ENCODE results near the gene SKI. TPM values are rescaled to one million over a fixed set of nuclear protein-coding genes. Genes with fewer than 3 reads are reported as not detected.
"Not testable (repeated sequence)": the region's sequence is repeated elsewhere in the genome, so short reads cannot be mapped to it uniquely, and the experiment has no call there.

The SKI gene
- total RNA-seq, 1 experiment from 2014 or later: 3.3 TPM

DNA sequence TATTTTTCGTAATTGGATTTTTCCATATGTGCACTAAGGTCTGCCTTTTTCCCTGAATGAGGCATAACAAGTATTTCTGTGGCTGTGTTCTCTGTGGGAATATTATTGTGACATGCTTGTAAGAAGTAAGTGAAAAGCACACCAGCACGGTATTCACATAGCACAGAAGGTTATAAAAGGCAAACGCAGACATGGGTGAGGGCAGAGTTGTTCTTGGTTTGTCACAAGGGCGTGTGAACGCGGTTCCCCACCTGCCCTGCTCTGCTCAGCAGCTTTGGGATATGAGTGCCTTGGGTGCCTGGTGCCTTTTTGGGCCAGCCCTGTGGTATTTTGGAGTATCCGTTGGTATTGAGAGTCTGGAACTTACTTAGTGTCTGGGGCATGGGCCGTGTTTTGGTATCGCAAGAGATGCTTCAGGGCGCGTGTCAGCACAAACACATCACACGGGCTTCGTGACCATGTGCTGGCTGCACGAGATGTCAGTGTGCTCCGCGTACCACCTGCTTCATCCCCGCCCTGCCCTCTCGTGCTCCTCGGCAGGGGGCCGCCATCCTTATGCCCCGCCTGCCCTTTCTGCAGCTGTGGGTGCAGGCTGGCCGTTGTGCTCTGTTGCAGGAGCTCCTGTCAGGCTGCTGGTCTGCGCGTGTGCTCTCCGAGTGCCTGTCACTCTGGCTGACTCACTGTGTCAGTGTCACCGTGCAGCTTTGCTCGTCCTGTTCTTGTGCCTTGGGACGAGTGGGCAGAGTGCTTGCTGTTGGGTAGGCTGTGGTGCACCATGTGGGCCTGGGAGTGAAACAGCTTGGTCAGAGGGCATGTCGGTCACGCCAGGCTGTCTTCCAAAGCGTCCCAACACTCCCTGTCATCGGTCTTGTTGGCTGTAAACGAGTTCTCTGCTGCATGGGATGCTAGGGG lies 15.0 kb downstream of the SKI start:
- no peak for DNase-seq (ENCODE audit: low spot score)

DNA sequence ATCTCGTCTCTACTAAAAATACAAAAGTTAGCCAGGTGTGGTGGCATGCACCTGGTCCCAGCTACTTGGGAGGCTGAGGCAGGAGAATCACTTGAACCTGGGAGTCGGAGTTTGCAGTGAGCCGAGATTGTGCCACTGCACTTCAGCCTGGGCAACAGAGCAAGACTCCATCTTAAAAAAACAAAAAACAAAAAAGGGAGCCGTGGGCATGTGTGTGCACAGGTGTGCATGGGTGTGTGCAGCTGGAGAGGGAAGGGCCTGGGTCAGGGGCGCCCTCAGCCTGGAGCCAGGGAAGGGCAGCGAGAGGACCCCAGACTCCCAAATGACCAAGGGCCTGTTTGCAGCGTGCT lies 18.9 kb downstream of the SKI start:
- DNase-seq (ENCODE audit: low spot score): not testable (repeated sequence)

DNA sequence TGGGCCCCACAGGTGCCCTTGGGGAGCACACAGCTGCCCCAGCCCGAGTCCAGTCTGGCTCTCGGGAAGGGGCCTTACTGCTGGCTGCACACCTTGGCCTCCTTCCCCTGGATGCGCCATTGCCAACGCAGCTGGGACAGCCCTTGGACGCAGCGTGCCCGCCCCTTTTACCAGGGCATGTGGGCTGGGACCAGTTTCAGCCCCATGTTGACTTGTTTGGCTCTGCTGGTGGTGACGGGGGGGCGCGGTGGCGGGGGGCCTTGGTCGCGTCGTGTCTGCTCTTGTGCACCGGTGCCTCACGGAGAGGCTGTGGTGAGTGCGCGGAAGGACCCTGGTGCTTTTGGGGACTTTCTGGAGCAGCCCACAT lies 19.6 kb downstream of the SKI start:
- DNase-seq (ENCODE audit: low spot score): no peak

DNA sequence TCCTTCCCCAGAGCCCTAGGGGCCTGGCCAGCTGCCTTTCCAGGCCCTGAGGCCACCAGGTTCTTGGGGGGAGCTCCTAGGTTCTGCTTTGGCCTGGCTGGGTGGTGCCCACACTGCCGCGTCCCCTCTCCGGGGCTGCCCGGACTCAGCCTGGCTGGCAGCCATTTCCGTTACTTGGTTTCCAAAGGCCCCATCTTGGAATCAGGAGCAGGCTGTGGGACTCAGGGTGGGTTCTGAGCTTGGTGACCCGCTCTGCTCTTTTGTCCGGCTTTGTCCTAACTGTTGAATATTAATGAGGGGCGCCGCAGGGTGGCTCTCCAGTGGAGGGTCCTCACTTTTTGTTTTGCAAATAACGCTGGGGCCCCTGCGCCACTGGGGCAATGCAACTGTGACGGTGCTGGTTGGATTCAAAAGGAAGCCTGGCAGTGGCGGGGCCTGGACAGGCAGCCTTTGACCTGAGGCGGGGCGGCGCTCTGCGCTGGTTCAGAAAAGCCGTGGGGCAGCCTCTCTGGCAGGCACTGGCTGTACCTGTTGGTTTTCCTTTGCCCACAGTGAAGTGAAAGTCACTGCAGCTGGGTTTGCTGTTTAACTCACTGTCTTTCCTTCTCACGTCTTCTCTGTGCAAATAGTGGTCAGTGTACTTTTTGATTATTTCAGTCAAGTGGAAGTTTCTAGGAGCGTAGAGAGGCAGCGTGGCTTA lies 20.2 kb downstream of the SKI start:
- no peak for DNase-seq (ENCODE audit: low spot score)

DNA sequence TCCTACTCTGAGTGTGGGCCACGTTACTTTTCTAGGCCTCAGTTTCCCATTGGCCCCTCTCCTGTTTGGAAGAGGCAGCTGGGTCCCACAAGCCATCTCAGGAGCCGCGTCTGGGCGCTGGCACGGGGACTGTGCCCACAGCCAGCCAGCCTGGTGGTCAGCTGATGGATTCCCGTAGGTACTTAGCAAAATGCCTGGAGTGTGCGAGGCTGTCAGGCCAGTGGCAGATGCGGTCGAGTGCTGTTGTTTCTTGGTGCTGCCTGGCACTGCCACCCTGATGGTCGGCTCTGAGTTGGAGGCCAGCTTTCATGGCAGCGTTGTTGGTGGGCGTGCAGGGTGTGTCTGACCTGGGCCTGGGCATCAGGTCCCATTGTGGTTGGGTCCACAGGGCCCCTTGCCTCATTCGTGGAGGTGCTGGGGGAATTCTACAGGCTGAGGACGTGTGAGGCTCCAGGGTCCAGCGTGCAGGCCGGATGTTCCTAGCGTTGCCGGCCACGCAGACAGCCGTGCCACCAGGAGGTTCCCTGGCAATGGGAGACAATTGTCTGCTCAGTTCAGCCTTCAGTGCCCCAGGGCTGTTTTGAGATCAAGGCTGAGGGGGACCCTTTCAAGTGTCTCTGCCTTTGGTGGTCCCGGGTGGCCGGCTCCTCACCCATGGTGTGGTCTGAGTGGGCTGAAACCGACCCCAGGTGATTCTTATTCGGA lies 20.9 kb downstream of the SKI start:
- DNase-seq (ENCODE audit: low spot score): no peak

DNA sequence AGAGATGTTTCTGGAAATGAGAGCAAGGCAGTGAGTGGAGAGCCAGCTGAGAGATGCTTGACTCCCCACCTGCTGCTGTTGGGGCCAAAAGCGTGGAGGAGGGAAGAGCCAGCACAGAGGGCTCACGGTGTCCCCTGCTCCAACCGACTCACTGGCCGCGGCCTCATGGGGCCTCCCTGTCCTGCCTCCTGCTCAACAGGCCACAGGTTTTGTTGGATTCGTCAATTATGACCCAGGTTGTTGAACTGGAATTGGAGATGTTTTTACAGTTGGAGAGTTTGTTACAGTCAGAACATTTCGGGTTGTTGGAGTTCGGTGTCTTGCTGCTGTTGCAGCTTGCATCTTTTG lies 21.4 kb downstream of the SKI start:
- no peak for DNase-seq (ENCODE audit: low spot score)

DNA sequence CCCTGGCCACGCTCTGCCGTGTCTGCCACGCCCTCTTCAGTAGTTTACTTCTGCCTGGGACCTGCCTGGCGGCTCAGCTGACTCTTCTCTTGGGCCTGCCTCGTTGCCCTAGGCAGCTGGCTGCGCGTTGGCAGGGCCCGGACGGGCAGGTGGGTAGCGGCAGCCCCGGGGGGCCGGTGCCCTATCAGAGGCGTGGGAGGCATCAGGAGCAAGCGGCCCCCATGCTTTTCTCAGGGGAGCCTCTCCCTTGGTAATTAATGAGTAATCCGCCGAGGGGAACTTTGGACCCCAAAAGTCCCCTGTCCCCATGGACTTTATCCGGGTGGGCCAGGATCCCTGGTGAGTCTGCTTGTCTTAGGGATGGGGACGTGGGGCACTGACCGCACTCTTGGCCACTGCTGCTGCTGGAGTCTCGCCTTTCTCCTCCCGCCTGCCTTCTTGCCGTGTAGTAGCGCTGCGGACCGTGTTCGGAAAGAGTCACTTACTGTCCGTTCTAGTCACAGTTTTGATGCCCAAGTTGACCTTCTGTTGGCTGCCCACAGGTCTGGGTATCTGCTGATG lies 22.7 kb downstream of the SKI start:
- DNase-seq (ENCODE audit: low spot score): no peak

DNA sequence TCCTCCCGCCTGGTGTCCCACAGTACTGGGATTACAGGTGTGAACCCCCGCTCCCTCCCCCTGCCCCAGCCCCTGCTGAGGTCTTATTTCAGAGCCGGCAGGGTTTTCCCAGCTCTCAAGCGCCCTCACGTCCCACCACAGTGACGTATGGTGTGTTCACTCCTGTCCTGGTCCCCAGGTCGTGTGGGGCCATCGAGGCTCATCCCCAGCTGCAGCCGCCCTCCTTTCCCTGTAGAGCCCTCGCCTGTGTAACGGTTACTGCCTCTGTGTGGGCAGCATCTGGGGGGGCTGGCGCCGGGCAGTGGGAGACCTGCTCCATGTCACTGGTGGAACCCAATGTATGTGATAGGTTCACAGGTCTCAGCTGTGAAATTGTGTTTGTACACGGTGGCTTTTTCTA lies 23.2 kb downstream of the SKI start:
- DNase-seq (ENCODE audit: low spot score): no peak

DNA sequence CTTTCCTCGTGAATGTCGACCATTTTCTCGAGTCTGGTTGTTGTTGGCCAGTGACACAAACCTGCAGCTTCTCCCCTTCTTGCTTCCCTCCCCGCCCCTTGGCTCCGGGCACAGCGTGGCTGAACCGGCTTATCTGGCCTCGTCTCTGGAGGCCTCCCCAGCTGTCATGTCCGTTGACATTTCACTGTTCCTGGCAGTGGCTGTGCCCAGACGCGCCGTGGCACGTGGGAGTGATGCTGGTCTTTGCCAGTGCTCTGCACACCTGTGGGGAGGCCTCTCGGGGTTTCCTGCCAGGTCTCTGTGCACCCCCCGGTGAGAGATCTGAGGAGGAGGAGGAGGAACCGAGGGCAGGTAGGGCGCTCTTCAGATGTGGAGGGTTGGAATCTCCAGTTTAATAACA lies 23.7 kb downstream of the SKI start:
- DNase-seq (ENCODE audit: low spot score): no peak

DNA sequence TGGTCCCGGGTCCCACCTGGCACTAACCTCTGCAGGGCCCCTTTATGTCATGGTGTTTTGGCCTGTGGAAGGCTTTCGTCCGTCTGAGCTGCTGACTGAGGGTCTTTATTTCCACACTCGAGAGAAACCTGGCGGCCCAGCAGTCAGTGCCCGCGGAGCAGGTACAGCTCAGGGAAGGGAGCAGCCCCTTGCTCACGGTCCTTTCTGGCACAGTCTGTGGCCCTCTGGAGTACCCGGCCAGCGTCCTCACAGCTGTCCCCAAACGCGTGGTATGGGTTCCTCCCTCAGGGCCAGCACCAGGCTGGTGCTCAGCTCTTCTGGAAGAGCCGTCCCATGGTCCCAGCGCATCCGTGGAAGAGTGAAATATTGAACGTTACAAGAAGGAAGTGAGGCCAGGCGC lies 24.3 kb downstream of the SKI start:
- DNase-seq (ENCODE audit: low spot score): no peak

DNA sequence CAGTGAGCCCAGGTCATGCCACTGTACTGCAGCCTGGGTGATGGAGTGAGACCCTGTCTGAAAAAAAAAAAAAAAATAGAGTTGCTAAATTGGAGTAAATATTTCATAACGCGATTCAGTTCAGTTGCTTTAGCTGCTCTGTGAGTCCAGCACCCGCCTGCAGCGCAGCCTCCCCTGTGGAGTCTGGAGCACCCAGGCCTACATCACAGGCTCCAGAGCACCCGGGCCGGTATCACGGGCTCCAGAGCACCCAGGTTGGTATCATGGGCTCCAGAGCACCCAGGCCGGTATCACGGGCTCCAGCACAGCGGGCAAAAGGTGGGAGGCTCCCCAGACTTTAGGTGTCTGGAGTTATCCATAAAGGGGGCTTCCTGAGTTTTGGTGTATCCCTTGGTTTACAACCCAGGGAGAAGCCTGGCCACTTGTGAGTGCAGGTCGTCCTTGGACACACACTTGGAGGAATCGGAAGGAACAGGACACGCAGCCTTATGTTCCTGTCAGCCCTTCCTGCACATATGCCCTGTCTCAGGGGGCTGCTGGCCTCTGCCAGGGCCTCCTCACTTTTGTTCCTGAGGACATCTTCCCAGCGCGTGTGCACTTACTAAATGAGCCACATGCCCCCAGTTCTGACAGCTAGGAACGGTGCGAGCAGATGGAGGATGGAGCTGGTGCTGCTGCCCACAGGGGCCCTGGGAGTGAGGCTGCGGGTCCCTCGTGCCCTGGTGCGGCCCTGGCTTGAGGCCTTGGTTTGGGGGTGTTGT lies 25.1 kb downstream of the SKI start:
- no peak for DNase-seq (ENCODE audit: low spot score)

DNA sequence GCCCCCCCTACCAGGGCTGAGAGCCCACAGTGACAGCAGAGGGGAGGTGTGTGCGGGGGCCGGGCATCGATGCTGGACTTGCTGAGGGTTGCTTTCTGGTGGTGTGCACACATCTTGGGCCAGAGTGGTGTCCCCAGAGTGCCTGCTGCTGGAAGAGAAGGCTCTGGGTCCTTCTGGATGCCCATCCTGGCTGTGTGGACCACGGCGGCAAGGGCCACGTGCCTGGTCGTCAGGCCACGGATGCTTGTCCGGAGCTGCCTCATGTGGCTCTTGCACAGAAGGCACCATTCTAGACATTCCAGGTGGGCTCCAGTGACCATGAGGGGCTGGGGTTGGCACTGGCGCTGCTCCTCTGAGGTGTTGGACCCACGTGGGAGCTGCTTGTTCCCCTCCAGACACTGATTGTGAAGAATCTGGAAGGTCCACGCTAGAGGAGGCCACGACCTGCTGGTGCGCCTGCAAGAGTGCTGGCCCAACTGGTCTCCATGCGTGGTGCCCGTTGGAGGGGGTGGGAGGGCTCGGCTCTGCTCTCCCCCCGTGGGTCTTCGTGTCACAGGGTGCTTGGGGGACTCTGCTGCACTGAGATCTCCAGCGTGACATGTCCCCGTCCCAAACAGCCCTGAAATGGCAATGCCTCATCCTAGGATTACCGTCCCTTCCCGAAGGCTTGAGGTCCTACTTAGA lies 25.8 kb downstream of the SKI start:
- DNase-seq (ENCODE audit: low spot score): no peak

DNA sequence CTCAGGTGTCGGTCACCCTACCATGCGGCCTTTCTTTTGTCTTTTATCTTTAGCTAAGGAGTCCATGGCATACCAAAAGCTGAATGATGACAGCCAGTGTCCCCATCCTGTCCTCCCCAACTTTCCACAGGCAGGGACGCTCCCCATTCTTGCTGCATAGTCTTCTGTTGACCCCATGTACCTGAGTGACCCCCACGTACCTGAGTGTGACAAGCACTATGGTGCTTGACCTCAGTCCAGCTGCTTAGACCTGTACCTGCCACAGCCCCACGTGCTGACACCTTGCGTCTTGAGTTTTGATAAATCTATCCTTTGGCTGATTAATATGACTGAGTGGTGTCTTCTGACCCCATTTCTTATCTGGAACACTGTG lies 26.9 kb downstream of the SKI start:
- no peak for DNase-seq (ENCODE audit: low spot score)

DNA sequence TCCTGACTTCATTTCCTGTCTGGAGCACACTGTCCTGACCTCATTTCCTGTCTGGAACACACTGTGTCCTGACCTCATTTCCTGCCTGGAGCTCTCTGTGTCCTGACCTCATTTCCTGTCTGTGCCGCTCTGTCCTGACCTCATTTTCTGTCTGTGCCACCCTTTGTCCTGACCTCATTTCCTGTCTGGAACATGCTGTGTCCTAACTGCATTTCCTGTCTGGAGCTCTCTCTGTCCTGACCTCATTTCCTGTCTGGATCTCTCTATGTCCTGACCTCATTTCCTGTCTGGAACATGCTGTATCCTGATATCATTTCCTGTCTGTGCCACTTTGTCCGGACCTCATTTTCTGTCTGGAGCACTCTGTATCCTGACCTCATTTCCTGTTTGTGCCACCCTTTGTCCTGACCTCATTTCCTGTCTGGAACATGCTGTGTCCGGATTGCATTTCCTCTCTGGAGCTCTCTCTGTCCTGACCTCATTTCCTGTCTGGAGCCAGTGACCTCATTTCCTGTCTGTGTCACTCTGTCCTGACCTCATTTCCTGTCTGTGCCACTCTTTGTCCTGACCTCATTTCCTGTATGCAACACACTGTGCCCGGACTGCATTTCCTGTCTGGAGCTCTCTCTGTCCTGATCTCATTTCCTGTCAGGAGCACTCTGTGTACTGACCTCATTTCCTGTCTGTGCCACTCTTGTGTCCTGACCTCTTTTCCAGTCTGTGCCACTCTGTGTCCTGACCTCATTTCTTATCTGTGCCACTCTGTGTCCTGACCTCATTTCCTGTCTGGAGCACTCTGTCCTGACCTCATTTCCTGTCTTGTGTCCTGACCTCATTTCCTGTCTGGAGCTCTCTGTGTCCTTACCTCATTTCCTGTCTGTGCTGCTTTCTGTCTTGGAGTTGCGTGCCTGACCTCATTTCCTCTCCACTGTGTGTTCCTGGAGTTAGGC lies 27.6 kb downstream of the SKI start:
- DNase-seq (ENCODE audit: low spot score): peak; percentile 94

DNA sequence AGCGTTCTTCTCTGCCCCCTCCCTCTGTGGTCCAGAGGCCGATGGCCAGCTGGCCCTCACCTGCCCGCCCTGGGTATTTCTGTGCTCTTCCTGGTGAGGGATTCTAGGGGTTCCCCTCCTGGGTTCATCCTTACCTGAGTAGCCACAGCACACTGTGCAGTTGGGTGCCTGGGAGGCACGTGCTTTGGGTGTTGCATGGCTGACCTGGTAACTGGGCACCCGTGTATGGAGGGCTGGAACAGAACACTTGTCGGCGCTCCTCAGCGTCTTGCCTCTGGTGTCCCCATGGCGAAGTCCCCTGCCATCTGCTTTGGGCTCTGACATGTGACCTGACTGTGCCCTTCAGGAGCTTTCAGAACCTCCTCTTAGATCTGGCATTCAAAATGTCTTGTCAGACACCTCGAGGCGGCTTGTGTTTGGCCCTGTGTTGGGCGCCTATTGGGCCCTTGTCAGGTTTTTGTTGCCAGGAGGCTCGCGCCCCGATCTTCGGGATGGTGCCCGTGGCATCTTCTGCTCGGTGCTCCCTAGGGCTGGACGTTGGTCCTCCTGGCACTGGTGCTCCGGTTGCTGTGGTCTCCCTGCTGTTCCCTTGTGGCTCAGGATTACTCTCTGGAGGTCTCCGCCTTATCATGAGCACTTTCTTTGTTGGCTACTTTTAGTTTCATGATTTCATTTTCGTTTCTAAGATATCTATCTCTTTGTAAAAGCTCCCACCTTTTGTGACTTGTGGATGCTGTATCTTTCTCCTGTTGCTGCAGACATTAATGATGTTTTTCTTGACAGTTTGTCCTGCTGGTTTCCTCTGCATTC lies 28.5 kb downstream of the SKI start:
- DNase-seq (ENCODE audit: low spot score): no peak

DNA sequence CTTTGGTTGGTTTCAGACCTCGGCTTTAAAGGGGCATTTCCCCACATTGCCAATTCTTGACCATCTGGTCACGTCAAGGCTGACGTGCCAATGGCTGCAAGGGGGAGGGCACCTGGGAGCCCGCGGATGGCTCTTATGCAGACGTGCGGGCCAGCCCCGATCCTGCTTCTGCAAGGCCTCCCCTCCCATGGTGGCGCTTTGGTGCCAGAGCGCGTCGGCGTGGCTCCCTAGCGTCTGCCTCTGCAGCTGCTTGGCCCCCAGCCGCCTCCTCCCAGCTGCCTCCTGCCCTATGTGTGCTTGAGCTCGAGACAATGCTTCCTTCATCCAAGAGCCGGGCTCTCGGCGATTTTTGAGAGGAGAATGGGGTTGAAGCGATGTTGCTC lies 29.1 kb downstream of the SKI start:
- no peak for DNase-seq (ENCODE audit: low spot score)

DNA sequence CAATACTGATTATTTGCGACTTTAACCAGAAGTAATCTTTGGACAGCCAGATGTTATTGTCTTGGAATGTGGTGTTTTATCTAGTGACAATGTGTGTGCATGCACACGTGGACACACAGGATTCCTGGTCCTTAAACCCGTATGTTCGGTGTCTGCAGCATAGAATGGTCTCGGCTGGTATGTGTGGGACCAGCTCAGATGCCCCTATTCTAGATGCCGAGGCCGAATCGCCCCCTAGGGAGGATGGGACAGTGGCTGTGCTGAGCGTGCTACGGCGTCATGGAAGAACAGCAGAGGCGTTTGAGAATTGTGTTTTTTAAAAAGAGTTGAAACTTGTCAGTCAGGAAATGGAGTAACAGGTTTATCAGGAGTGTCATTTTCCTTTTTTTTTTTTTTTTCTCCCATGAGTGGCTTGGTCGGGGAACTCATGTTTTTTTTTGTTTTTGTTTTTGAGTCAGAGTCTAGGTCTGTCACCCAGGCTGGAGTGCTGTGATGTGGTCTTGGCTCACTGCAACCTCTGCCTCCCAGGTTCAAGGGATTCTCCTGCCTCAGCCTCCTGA lies 30.1 kb downstream of the SKI start:
- DNase-seq (ENCODE audit: low spot score): no peak

DNA sequence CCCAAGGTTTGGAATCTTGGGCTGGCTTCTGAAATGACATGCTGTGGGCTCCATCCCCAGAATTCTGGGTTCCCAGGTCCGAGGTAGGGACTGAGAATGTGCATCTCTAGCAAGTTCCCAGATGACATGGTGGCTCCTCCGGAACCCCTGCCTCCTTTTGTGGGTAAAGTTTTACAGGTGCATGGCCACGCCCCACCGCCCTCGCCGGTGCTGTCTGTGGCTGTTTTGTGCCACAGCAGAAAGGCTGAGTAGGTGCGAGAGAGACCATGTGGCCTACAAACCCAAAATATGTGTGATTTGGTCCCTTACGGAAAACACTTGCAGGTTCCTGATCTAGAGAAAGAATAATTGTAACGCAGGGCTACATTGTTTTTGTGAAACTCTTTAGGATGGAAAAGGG lies 30.9 kb downstream of the SKI start:
- no peak for DNase-seq (ENCODE audit: low spot score)
